Measurements from ENCODE around the gene RIPOR2. TPM values are rescaled to one million over a fixed set of nuclear protein-coding genes. Genes with fewer than 3 reads are reported as not detected.

The RIPOR2 gene
- total RNA-seq, 1 experiment from 2014 or later, result 5.0 TPM

DNA sequence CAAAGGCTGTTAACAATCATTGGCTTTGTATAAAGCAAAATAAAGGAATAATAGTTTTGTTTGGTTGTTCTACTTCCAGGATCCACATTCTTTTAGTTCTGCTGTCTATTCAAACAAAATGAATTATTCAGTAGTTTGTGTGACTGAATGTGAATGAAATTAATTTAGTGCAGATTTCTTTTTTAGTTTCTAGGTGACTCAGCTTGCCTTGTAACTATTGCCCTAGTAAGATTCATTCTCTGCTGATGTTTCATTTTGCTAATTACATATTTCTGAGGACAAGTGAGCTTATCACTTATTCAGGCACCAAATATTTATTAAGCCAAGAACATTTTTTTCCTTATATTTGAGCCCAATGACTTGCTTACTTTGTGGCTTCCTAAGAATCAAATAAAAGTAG is 46.5 kb upstream of the RIPOR2 start:
- no peak overlapping the region for H3K4me2 ChIP-seq (ENCODE audit: insufficient read depth, insufficient read length, low read length)
- Mint-ChIP-seq H3K9me3 (peaks cover 3 to 8% of the 10 kb centered on the region in 2 experiments), H3K36me3 (ENCODE audit: insufficient read depth in 1 of 3, low read depth in 3 of 3) (peaks cover 6 to 10% (median 8%) of the 10 kb centered on the region in 3 experiments), H3K27ac (peak overlapping the region; percentile 39 to 100 (median 99)), H3K27me3 (ENCODE audit: low read depth) (no peaks in the 10 kb centered on the region; the same call in 1 of the 2 replicates), H3K4me3 (peak overlapping the region in 1 of 2 experiments; percentile 41; a peak in 2 of 5 replicates), H3K4me1 (peaks cover 85 to 87% of the 10 kb centered on the region in 2 experiments)
- H3K56ac ChIP-seq (ENCODE audit: insufficient read length, low read depth, low read length), result no peak overlapping the region
- H3K23me2 ChIP-seq (ENCODE audit: insufficient read length, low read depth, low read length, poor library complexity, severe bottlenecking), result no peaks in the 10 kb centered on the region
- H2BK20ac ChIP-seq (ENCODE audit: low read depth, low read length, poor library complexity, severe bottlenecking), result no peak overlapping the region
- H2BK5ac ChIP-seq (ENCODE audit: insufficient read length, low read length), result no peak overlapping the region
- H2BK15ac ChIP-seq (ENCODE audit: low read depth, low read length), result no peak overlapping the region
- H4K8ac ChIP-seq (replicated peaks; ENCODE audit: insufficient read length, low read depth, low read length), result no peak overlapping the region
- no peaks in the 10 kb centered on the region for H3K79me1 ChIP-seq (ENCODE audit: insufficient read depth, low read depth, low read length, poor library complexity, severe bottlenecking)
- DNase-seq, result no peak
- no peak overlapping the region for H3K9ac ChIP-seq (ENCODE audit: extremely low read depth, insufficient read length, low read length)
- peaks cover 20% of the 10 kb centered on the region; the same call in 1 of the 2 replicates for H3K4me1 ChIP-seq (ENCODE audit: insufficient read depth, low read length)
- H2BK12ac ChIP-seq (ENCODE audit: insufficient read length, low read depth, low read length), result no peak overlapping the region
- H3K27ac ChIP-seq (ENCODE audit: insufficient read length, low read depth, low read length), result peak overlapping the region; percentile 95
- H3K23ac ChIP-seq (ENCODE audit: insufficient read length, low read depth, low read length), result no peak overlapping the region
- H4K91ac ChIP-seq (ENCODE audit: insufficient read length, low read depth, low read length), result no peak overlapping the region
- H3K79me2 ChIP-seq (ENCODE audit: insufficient read depth, low read length), result no peaks in the 10 kb centered on the region
- no peak overlapping the region for H3K4ac ChIP-seq (ENCODE audit: low read depth, low read length)
- H3K9me3 ChIP-seq (ENCODE audit: control insufficient read depth, low read depth, low read length), result no peaks in the 10 kb centered on the region
- H3K27me3 ChIP-seq (ENCODE audit: insufficient read depth, low read length), result no peaks in the 10 kb centered on the region
- no peak overlapping the region for H3K18ac ChIP-seq (ENCODE audit: insufficient read length, low read depth, low read length)
- TF ChIP-seq, protein P1, sequence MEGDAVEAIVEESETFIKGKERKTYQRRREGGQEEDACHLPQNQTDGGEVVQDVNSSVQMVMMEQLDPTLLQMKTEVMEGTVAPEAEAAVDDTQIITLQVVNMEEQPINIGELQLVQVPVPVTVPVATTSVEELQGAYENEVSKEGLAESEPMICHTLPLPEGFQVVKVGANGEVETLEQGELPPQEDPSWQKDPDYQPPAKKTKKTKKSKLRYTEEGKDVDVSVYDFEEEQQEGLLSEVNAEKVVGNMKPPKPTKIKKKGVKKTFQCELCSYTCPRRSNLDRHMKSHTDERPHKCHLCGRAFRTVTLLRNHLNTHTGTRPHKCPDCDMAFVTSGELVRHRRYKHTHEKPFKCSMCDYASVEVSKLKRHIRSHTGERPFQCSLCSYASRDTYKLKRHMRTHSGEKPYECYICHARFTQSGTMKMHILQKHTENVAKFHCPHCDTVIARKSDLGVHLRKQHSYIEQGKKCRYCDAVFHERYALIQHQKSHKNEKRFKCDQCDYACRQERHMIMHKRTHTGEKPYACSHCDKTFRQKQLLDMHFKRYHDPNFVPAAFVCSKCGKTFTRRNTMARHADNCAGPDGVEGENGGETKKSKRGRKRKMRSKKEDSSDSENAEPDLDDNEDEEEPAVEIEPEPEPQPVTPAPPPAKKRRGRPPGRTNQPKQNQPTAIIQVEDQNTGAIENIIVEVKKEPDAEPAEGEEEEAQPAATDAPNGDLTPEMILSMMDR (conservative IDR thresholded peaks at IDR 0.05), result no peak
- H2AK5ac ChIP-seq (ENCODE audit: insufficient read length, low read length), result no peak overlapping the region
- no peaks in the 10 kb centered on the region for H4K20me1 ChIP-seq (ENCODE audit: control insufficient read depth, insufficient read depth, insufficient read length)
- no peak overlapping the region for H3T11ph ChIP-seq (ENCODE audit: low read length)
- no peak overlapping the region for H2AFZ ChIP-seq (ENCODE audit: low read length)
- H3K14ac ChIP-seq (ENCODE audit: insufficient read depth, low read length), result no peak overlapping the region
- H2BK120ac ChIP-seq (ENCODE audit: low read depth, low read length, poor library complexity, severe bottlenecking), result no peak overlapping the region
- H4K5ac ChIP-seq (ENCODE audit: insufficient read length, low read depth, low read length), result no peak overlapping the region

Data from H9 (cell line).